Effector memory CD4-positive, alpha-beta T cell (primary cell): Measurements from ENCODE around the gene RARB.

ENCODE experiments used
- DNase-seq, 3 donors: peaks; one replicate each; pipeline ENCODE4 v3.0.0-alpha.2; 2020
- H3K27ac ChIP-seq: 2 replicates; pipeline ENCODE4 v1.7.0; 2013; ENCODE audit warnings: mild to moderate bottlenecking, low read length, moderate library complexity; ENCODE audit not compliant: insufficient read depth, poor library complexity, severe bottlenecking
- H3K27me3 ChIP-seq: replicated peaks from 2 replicates; pipeline ENCODE4 v1.7.0; 2013; ENCODE audit warnings: mild to moderate bottlenecking, low read length; ENCODE audit not compliant: insufficient read depth, control insufficient read depth, poor library complexity, severe bottlenecking
- H3K36me3 ChIP-seq: 2 replicates; pipeline ENCODE4 v1.7.0; 2013; ENCODE audit warnings: mild to moderate bottlenecking, low read length, moderate library complexity; ENCODE audit not compliant: control insufficient read depth, insufficient read depth
- H3K4me1 ChIP-seq: 2 replicates; pipeline ENCODE4 v1.7.0; 2013; ENCODE audit warnings: low read length, mild to moderate bottlenecking; ENCODE audit not compliant: control insufficient read depth, insufficient read depth, poor library complexity, severe bottlenecking
- H3K4me3 ChIP-seq: 2 replicates; pipeline ENCODE4 v1.7.0; 2013; ENCODE audit warnings: low read length, low read depth, mild to moderate bottlenecking; ENCODE audit not compliant: insufficient read depth, poor library complexity, severe bottlenecking
- H3K9me3 ChIP-seq: 2 replicates; pipeline ENCODE4 v1.7.0; 2013; ENCODE audit warnings: mild to moderate bottlenecking, low read length, moderate library complexity; ENCODE audit not compliant: control insufficient read depth

RARB gene

DNA sequence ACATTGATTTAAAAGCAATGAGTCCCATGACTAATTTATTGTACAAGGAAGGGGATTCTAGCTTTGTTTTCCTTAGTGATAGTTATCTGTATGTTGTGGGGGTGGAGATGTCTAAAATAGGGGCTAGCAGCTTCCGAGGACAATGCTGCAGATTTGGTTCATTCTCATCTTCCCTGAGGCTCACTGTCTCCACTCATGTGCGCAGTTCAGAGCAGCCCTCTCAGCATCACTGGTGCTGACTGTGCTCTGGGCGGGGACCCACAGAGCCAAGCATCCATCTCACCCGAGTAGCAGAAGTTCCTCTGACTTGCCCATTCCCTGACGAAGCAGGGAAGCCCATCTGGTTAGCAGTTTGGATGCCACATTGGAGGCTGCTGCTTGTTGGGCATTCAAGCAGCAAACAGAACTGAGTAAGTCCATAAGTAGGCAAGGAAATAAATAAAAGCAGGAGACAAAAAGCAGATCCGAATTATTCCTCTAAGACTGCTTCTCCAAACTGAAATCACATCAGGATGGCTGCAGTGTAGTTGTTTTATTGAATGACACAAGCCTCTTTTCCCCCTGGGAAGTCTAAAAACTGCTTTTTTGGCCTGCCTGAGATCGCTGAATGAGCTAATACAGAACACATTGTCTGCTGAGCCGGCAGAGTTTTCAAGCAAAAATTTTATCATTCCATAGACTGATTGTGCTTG lies 27.5 kb downstream of the RARB start:
- Histone ChIP-seq H3K27ac (no peak overlapping the region), H3K4me1 (no peaks in the 10 kb centered on the region), H3K27me3 (no peaks in the 10 kb centered on the region), H3K36me3 (no peaks in the 10 kb centered on the region), H3K9me3 (no peaks in the 10 kb centered on the region), H3K4me3 (no peak overlapping the region)
- DNase-seq = no peak

DNA sequence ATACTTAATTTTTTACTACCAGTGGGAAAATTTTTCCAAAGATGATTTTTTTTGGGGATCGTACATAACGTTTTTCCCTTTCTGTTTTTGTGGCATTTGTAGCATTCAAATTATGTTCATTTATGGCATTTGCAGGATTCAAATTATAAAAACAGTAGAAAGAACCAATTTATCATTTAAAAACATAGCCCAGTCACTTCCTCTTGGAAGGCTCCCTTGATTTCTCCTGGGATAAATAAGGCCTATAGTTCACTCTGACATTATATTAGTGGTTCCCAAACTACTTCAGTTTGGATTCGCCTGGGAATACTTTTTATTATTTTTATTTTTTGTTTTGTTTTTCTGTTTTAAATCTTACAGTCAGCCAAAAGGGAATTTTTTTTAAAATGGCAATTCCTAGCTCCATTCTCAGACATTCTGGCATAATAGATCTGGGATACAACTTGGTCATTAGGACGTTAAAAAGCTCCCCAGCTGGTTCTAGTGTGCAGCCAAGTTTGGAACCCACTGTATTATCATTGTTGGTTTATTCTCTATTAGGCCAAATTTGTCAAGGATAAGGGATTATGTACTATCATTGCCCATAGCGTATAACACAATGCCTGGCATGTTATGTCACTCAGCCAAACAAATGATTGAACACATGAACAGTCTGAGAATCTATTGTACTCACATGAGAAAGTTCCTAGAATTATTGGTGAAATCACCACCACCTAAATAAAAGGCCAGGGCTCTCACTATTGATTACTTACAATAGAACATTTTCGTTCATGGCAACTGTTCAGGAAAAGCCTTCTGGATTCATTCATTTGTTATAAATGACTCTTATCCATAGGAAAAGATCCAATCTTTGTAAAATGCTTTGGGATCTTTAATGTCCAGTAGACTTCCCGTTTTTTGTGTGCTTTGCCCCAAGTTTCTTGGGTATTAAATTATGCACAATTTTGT lies 28.9 kb downstream of the RARB start:
- H3K27ac ChIP-seq = no peak overlapping the region
- H3K27me3 ChIP-seq = no peaks in the 10 kb centered on the region
- no peak for DNase-seq
- H3K9me3 ChIP-seq = no peaks in the 10 kb centered on the region
- H3K4me1 ChIP-seq = no peaks in the 10 kb centered on the region
- no peak overlapping the region for H3K4me3 ChIP-seq
- no peaks in the 10 kb centered on the region for H3K36me3 ChIP-seq

DNA sequence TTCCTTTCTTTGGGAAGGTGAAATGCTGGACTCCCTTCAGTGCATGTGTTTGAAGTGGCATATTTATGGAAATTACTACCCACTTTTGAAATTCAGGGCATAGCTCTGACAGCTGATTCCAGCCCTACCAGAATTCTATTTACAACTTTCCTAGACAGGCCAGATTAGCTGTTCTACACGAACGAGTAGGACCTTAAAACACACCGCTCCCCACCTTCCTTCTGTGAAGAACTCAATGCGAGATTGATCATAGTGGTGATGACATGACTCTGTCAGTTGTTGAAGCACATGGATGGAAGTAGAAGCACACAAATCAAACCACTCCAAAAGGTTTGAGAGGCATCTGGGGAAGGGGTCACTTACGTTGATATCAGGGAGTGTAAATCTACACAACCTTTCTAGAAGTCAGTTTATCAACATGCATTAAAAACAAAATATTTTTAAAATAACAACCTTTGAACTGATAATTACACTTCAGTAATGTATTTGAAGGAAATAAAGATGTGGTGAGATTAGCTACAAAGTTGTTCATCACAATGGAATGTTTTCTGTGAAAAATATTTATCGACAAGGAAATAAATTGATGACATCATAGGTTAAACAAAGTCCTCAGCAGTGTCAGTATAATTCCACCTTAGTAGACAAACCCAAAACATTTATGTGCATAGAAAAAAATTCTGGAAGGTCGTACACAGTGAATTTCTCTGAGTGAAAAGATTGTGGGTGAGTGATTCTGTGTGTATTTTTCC lies 29.8 kb downstream of the RARB start:
- no peak for DNase-seq

DNA sequence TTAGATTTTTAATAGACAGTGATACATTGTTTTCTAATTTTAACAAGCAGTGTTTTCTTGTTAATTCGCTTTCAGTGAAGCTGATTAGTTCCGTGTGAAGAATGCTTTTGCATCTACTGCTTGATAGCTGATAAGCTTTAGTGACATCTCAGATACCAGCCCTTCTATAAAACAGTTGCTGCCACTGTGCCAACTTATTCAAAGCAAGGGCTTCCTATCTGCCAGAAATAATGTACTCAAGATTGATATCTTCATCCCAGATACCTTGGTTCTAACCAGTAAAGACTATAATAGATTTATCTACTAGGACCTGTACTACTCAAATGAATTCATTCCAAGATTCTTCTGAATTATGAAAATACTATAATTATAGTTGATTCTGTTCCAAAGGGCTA lies 30.4 kb downstream of the RARB start:
- no peaks in the 10 kb centered on the region for H3K9me3 ChIP-seq
- no peak overlapping the region for H3K27ac ChIP-seq
- H3K4me3 ChIP-seq = no peak overlapping the region
- H3K4me1 ChIP-seq = no peaks in the 10 kb centered on the region
- no peaks in the 10 kb centered on the region for H3K36me3 ChIP-seq
- H3K27me3 ChIP-seq = no peaks in the 10 kb centered on the region
- no peak for DNase-seq

More for the DNA sequence above, 29.8 kb downstream of the RARB start:
- no peak overlapping the region for H3K4me3 ChIP-seq
- no peaks in the 10 kb centered on the region for H3K9me3 ChIP-seq
- no peaks in the 10 kb centered on the region for H3K4me1 ChIP-seq
- no peaks in the 10 kb centered on the region for H3K36me3 ChIP-seq
- no peak overlapping the region for H3K27ac ChIP-seq
- no peaks in the 10 kb centered on the region for H3K27me3 ChIP-seq

DNA sequence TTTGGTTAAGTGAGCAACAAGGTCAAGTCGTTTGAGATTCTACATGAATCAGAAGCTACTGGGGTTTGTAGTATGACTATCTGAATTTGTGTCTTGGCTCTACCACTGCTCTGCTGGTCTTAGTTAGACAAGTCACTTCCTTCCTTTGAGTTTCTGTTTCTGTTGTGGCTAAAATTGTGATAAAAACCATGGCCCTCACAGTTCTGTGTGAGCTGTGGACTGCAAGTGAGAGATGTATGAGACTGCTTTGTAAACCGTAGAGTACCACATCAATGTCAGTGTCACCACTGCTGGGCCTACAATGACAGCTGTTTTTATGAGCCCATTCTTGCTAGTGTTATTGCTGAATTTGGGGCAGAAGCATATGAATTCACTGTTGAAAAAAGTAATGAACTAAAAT lies 32.7 kb downstream of the RARB start:
- DNase-seq = no peak
- no peaks in the 10 kb centered on the region for H3K4me1 ChIP-seq
- no peaks in the 10 kb centered on the region for H3K27me3 ChIP-seq
- H3K9me3 ChIP-seq = no peaks in the 10 kb centered on the region
- H3K4me3 ChIP-seq = no peak overlapping the region
- H3K36me3 ChIP-seq = no peaks in the 10 kb centered on the region
- no peak overlapping the region for H3K27ac ChIP-seq

DNA sequence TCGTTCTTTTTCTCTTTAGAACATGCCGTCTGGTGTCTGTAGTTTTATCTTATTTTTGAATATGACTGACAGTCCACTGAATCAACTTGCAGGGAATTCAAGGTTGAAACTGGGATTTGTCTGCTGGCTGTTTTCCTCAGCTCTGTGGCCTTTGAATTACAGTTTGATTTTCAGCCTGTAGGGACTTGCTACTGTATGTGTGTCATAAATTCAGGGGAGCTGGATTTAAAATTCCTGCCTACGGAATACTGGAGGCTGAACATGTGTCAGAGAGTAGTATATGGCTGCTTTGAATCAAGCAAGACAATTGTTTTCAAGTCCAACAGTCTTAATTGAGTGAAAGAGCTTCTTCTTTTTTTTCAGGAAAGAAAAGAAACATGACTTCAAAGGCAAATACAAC lies 33.9 kb downstream of the RARB start:
- Histone ChIP-seq H3K36me3 (no peaks in the 10 kb centered on the region), H3K27me3 (no peaks in the 10 kb centered on the region), H3K4me1 (no peaks in the 10 kb centered on the region), H3K27ac (no peak overlapping the region), H3K4me3 (no peak overlapping the region), H3K9me3 (no peaks in the 10 kb centered on the region)
- no peak for DNase-seq

DNA sequence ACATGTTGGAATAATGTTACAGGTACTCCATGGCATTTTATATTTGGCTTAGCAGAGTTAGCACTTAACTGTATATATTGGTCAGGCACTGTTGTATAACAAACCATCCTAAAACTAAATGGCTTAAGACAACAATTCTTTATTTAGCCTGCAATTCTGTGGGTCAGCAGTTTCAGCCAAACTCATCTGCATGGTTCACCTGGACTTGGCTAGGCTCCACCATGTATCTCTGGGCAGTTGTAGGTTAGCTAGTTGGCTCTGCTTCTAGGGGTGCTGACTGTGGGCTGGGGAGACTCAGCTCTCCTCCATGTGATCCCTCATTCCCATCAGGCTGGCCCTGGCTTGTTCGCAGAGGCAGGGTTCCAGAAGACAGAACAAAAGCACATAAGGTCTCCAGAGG lies 34.4 kb downstream of the RARB start:
- no peaks in the 10 kb centered on the region for H3K27me3 ChIP-seq
- no peak overlapping the region for H3K27ac ChIP-seq
- no peak for DNase-seq
- no peaks in the 10 kb centered on the region for H3K4me1 ChIP-seq
- no peak overlapping the region for H3K4me3 ChIP-seq
- H3K9me3 ChIP-seq = no peaks in the 10 kb centered on the region
- no peaks in the 10 kb centered on the region for H3K36me3 ChIP-seq

DNA sequence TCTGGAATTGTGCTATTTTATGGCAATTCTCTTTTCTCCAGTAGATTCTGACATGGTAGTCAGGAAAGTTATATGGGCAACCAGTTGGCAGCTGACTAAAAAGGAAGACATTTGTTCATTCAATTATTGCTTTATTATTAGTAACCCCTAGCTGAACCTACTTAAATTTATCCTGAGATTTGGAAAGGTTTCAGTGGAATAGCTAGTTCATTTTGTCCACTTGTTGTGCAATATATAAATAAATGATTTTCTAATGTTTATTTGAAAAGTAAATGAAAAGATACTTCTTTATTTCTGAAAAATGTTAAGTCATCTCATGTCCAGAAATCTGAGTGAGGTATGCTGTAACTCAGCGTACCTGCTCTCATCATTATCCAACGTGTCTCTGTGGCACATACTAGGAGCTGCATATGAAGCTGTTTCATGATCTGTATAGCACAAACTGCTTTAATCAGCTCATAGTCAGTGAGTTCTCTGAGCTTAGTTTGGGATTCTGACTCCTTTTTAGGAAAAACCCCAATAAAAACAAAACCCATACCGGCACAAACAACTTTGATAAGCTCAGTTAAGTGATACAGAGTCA lies 35.9 kb downstream of the RARB start:
- DNase-seq = no peak
- no peaks in the 10 kb centered on the region for H3K36me3 ChIP-seq
- H3K9me3 ChIP-seq = no peaks in the 10 kb centered on the region
- H3K4me1 ChIP-seq = no peaks in the 10 kb centered on the region
- no peaks in the 10 kb centered on the region for H3K27me3 ChIP-seq
- no peak overlapping the region for H3K27ac ChIP-seq
- H3K4me3 ChIP-seq = no peak overlapping the region

DNA sequence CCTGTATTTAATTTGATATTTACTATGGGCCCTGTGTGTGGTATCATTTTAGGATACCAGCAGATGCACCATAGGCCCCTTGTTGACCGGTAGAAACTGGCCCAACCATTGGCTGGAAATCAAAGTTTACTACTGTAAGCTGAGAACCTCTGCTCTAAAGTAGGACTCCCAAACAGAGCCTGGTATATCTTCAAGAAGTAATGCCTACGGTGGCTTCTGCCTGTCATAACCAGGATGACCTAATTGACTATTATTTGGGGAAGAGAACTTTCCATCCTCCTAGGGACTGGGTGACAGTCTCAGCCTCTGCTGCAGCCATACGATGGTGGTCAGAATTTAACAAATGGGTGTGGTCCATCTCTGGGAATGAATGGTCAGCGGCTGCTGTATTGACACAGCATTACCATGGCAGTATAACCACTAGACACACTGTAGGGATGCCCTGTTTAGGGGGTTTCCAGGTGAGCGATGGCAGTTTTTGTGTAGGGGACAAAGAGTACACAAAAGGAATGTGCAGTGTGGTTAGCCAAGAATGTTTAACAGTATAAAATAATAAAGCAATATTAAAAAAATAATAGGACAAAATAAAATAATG lies 37.3 kb downstream of the RARB start:
- Histone ChIP-seq H3K27me3 (no peaks in the 10 kb centered on the region), H3K4me1 (no peaks in the 10 kb centered on the region), H3K36me3 (no peaks in the 10 kb centered on the region), H3K9me3 (no peaks in the 10 kb centered on the region), H3K4me3 (no peak overlapping the region), H3K27ac (no peak overlapping the region)
- no peak for DNase-seq
